GM23338 (cell line): ENCODE measurements around the gene QRICH1. TPM values are rescaled to one million over a fixed set of nuclear protein-coding genes. Genes with fewer than 3 reads are reported as not detected.

ENCODE experiments used
- ATAC-seq: fragments of 200-7000 bp; cut with Tn5 transposase; 3 replicates; pipeline ENCODE4 v1.9.1; 2020
- DNase-seq: peaks from one replicate; pipeline ENCODE4 v3.0.0-alpha.2; 2015; ENCODE audit warnings: low spot score
- H2AFZ ChIP-seq: fragments of 200-600 bp; sonication (generic); 2 replicates; pipeline ENCODE4 v1.8.0; 2016; ENCODE audit warnings: antibody characterized with exemption, mild to moderate bottlenecking, moderate library complexity
- H3F3A ChIP-seq: fragments of 200-600 bp; sonication (generic); replicated peaks from 2 replicates; pipeline ENCODE4 v1.8.0; 2017; ENCODE audit warnings: antibody characterized with exemption, mixed run types, low read depth
- H3K27ac ChIP-seq: fragments of 200-600 bp; sonication (generic); 2 replicates; pipeline ENCODE4 v1.6.1; 2016; ENCODE audit warnings: low read depth
- H3K27me3 ChIP-seq: fragments of 200-600 bp; sonication (generic); 2 replicates; pipeline ENCODE4 v1.8.0; 2016; ENCODE audit warnings: mild to moderate bottlenecking, mixed run types, moderate library complexity; ENCODE audit not compliant: insufficient read depth
- H3K36me3 ChIP-seq: fragments of 200-600 bp; sonication (generic); 2 replicates; pipeline ENCODE4 v1.8.0; 2016; ENCODE audit warnings: mild to moderate bottlenecking; ENCODE audit not compliant: insufficient read depth
- H3K4me1 ChIP-seq: fragments of 200-600 bp; sonication (generic); 2 replicates; pipeline ENCODE4 v1.8.0; 2016; ENCODE audit warnings: mild to moderate bottlenecking, moderate library complexity; ENCODE audit not compliant: insufficient read depth
- H3K4me2 ChIP-seq: fragments of 200-600 bp; sonication (generic); 2 replicates; pipeline ENCODE4 v1.7.1; 2017; ENCODE audit warnings: mixed run types
- H3K4me3 ChIP-seq: fragments of 200-600 bp; sonication (generic); 2 replicates; pipeline ENCODE4 v1.6.1; 2016; ENCODE audit warnings: mixed run types
- H3K79me2 ChIP-seq: fragments of 200-600 bp; sonication (generic); replicated peaks from 2 replicates; pipeline ENCODE4 v1.8.0; 2017; ENCODE audit warnings: mild to moderate bottlenecking; ENCODE audit not compliant: insufficient read depth
- H3K9me2 ChIP-seq: fragments of 200-600 bp; sonication (generic); 2 replicates; pipeline ENCODE4 v1.8.0; 2017; ENCODE audit not compliant: insufficient read depth
- H4K20me1 ChIP-seq: fragments of 200-600 bp; sonication (generic); replicated peaks from 2 replicates; pipeline ENCODE4 v1.8.0; 2017; ENCODE audit warnings: mild to moderate bottlenecking; ENCODE audit not compliant: insufficient read depth
- H3K27ac Mint-ChIP-seq: 2 replicates; pipeline ENCODE4 v1.8.0; 2020; ENCODE audit warnings: inconsistent platforms, mild to moderate bottlenecking, moderate library complexity, mixed read lengths
- H3K27me3 Mint-ChIP-seq: 3 replicates; pipeline ENCODE4 v1.8.0; 2022; ENCODE audit warnings: low read depth, mild to moderate bottlenecking, moderate library complexity, mixed read lengths, inconsistent platforms; ENCODE audit not compliant: insufficient read depth, poor library complexity
- H3K36me3 Mint-ChIP-seq: 3 replicates; pipeline ENCODE4 v1.8.0; 2021; ENCODE audit warnings: low read depth, mild to moderate bottlenecking, inconsistent platforms, moderate library complexity, mixed read lengths
- H3K4me1 Mint-ChIP-seq: 3 replicates; pipeline ENCODE4 v1.8.0; 2020; ENCODE audit warnings: mild to moderate bottlenecking, inconsistent platforms, mixed read lengths
- H3K4me3 Mint-ChIP-seq: 3 replicates; pipeline ENCODE4 v1.8.0; 2021; ENCODE audit warnings: moderate library complexity, mild to moderate bottlenecking, inconsistent platforms, mixed read lengths
- H3K9me3 Mint-ChIP-seq: 3 replicates; pipeline ENCODE4 v1.8.0; 2020; ENCODE audit warnings: moderate library complexity, mild to moderate bottlenecking, inconsistent platforms, mixed read lengths
- CREB1 ChIP-seq: fragments of 250-450 bp; sonication (Bioruptor Pico); IDR thresholded peaks from 2 replicates; pipeline ENCODE4 v1.5.0; 2020; ENCODE audit warnings: low read depth, mild to moderate bottlenecking, moderate library complexity
- EZH2phosphoT487 ChIP-seq: fragments of 200-600 bp; sonication (generic); IDR thresholded peaks from one replicate; pipeline ENCODE4 v1.8.1; 2018; ENCODE audit warnings: antibody characterized with exemption; ENCODE audit not compliant: unreplicated experiment
- JUNB ChIP-seq: IDR thresholded peaks from one replicate; pipeline ENCODE4 v1.6.1; 2016; ENCODE audit warnings: antibody characterized with exemption; ENCODE audit not compliant: unreplicated experiment
- NANOG ChIP-seq: IDR thresholded peaks from 2 replicates; pipeline ENCODE4 v1.6.1; 2016; ENCODE audit warnings: antibody characterized with exemption, borderline replicate concordance
- POLR2AphosphoS5 ChIP-seq: IDR thresholded peaks from 2 replicates; pipeline ENCODE4 v1.6.1; 2016; ENCODE audit warnings: antibody characterized with exemption, low read depth
- REST ChIP-seq: IDR thresholded peaks from one replicate; pipeline ENCODE4 v1.6.1; 2018; ENCODE audit warnings: antibody characterized with exemption; ENCODE audit not compliant: unreplicated experiment
- ZNF114 ChIP-seq: fragments of 250-450 bp; sonication (Bioruptor Pico); IDR thresholded peaks from 2 replicates; pipeline ENCODE4 v1.5.0; 2020; ENCODE audit warnings: mild to moderate bottlenecking, moderate library complexity
- ZNF462 ChIP-seq: fragments of 250-450 bp; sonication (Bioruptor Pico); IDR thresholded peaks from 2 replicates; pipeline ENCODE4 v1.5.0; 2020; ENCODE audit warnings: mild to moderate bottlenecking, moderate library complexity
- polyA plus RNA-seq: library from polyadenylated mRNA; unstranded; fragments of >200 nt; fragmentation: Nextera tagmentation; extraction: Ambion mirVana; gene quantifications from 2 replicates; pipeline ENCODE4 v1.2.1, GENCODE V29; 2016
- total RNA-seq: library from RNA; depleted of rRNA; stranded (reverse); fragments of >200 nt; shearing (Covaris generic); gene quantifications from 2 replicates; pipeline ENCODE4 v1.2.3, GENCODE V29; 2014

The QRICH1 gene
- total and polyA plus RNA-seq, 2 experiments from 2014 or later: 66.9 to 149 TPM

- no peak for TF ChIP-seq ZNF462 (CRISPR knock-in tag)
- no peak for TF ChIP-seq CREB1 (CRISPR knock-in tag)
- TF ChIP-seq EZH2phosphoT487: no peak
Observed at GRCh38 chr3:49034650-49035049, 59.2 kb downstream of the QRICH1 start (continued).

GRCh38 chr3:49032646-49033304 lies 61.1 kb downstream of the QRICH1 start:
- peaks cover 20% of the 10 kb centered on the region for H3K27me3 Mint-ChIP-seq
- no peak overlapping the region for H3K27ac Mint-ChIP-seq
- Histone ChIP-seq H3K79me2 (peaks cover 11% of the 10 kb centered on the region), H2AFZ (no peak overlapping the region), H3K27ac (no peak overlapping the region), H3K4me2 (no peak overlapping the region), H3K4me1 (peaks cover 7% of the 10 kb centered on the region; the same call in 1 of the 2 replicates), H3K36me3 (peaks cover 44% of the 10 kb centered on the region), H3K27me3 (no peaks in the 10 kb centered on the region), H3K4me3 (no peak overlapping the region), H3F3A (peaks cover 52% of the 10 kb centered on the region), H3K9me2 (no peaks in the 10 kb centered on the region), H4K20me1 (peaks cover 14% of the 10 kb centered on the region)
- ATAC-seq: no peak
- DNase-seq: no peak
- H3K9me3 Mint-ChIP-seq: no peaks in the 10 kb centered on the region; the same call in 2 of the 3 replicates
- H3K4me1 Mint-ChIP-seq: peaks cover 12% of the 10 kb centered on the region
- TF ChIP-seq ZNF114 (CRISPR knock-in tag) (no peak), NANOG (no peak), JUNB (no peak), REST (no peak), POLR2AphosphoS5 (no peak)
- peaks cover 71% of the 10 kb centered on the region for H3K36me3 Mint-ChIP-seq
- no peak overlapping the region for H3K4me3 Mint-ChIP-seq
